A549 (cell line): ENCODE data around the gene PIP5K1B.

ENCODE experiments used
- CBX8 ChIP-seq: fragments of 200-600 bp; sonication (generic); IDR thresholded peaks from 2 replicates; pipeline ENCODE4 v1.6.1; 2016
- POLR2AphosphoS2 ChIP-seq: conservative IDR thresholded peaks from 2 replicates; pipeline ENCODE4 v1.6.1; 2012; ENCODE audit warnings: low read length, improper control_type of control experiment, inconsistent platforms
- TF ChIP-seq, protein P1 (sequence below): fragments of >200 bp; sonication (Bioruptor Twin); formaldehyde crosslinking; IDR thresholded peaks from 3 replicates; pipeline ENCODE4 v1.5.1; 2016

DNA sequence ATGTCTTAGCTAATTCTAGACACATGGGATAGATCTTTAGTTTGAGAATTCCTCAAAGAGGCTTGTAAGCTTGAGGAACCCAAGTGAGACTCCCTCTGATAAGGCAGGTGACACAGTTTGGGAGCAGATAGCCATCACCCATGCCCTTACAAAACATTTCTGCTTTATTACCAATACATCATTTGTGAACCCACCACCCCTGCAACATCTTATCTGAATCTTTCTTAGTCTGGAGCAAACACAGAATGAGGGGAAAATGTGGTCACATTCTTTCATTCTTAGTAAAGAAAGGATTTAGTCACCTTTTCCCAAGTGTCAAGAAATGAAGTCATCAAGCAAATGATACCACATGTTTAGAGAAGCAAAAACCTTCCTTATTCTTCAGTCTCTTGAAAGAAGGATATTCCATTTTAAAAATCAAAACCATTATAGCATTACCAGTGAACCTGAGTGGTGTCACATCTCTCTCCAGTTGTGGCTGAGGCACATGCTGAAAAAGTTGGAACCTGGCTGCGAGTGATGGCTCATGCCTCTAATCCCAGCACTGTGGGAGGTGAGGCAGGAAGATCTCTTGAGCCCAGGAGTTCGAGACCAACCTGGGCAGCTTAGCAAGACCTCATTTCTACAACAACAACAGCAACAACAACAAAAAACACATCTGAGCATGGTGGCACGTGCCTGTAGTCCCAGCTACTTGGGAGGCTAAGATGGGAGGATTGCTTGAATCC, 243.0 kb downstream of the PIP5K1B start:
- TF ChIP-seq CBX8 (no peak), POLR2AphosphoS2 (no peak)
- TF ChIP-seq, protein P1, sequence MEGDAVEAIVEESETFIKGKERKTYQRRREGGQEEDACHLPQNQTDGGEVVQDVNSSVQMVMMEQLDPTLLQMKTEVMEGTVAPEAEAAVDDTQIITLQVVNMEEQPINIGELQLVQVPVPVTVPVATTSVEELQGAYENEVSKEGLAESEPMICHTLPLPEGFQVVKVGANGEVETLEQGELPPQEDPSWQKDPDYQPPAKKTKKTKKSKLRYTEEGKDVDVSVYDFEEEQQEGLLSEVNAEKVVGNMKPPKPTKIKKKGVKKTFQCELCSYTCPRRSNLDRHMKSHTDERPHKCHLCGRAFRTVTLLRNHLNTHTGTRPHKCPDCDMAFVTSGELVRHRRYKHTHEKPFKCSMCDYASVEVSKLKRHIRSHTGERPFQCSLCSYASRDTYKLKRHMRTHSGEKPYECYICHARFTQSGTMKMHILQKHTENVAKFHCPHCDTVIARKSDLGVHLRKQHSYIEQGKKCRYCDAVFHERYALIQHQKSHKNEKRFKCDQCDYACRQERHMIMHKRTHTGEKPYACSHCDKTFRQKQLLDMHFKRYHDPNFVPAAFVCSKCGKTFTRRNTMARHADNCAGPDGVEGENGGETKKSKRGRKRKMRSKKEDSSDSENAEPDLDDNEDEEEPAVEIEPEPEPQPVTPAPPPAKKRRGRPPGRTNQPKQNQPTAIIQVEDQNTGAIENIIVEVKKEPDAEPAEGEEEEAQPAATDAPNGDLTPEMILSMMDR: no peak
